Hepatocyte (in vitro differentiated cells): ENCODE results near the gene GNAT2. TPM values are rescaled to one million over a fixed set of nuclear protein-coding genes. Genes with fewer than 3 reads are reported as not detected.

ENCODE experiments used
- DNase-seq: peaks from one replicate; pipeline ENCODE4 v3.0.0-alpha.2; 2016; ENCODE audit warnings: low spot score
- H2AFZ ChIP-seq: fragments of 200-600 bp; sonication (generic); 2 replicates; pipeline ENCODE4 v1.6.0; 2016; ENCODE audit warnings: antibody characterized with exemption, mild to moderate bottlenecking
- H3K27ac ChIP-seq: fragments of 200-600 bp; sonication (generic); 2 replicates; pipeline ENCODE4 v1.5.1; 2016; ENCODE audit warnings: mild to moderate bottlenecking
- H3K27me3 ChIP-seq: fragments of 200-600 bp; sonication (generic); 2 replicates; pipeline ENCODE4 v1.6.1; 2016
- H3K36me3 ChIP-seq: fragments of 200-600 bp; sonication (generic); replicated peaks from 2 replicates; pipeline ENCODE4 v1.5.1; 2016; ENCODE audit warnings: low read depth; ENCODE audit not compliant: insufficient read depth
- H3K4me1 ChIP-seq: fragments of 200-600 bp; sonication (generic); 2 replicates; pipeline ENCODE4 v1.5.1; 2016; ENCODE audit warnings: mild to moderate bottlenecking, moderate library complexity; ENCODE audit not compliant: insufficient read depth
- H3K4me2 ChIP-seq: fragments of 200-600 bp; sonication (generic); 2 replicates; pipeline ENCODE4 v1.6.0; 2016
- H3K4me3 ChIP-seq: fragments of 200-600 bp; sonication (generic); 2 replicates; pipeline ENCODE4 v1.5.1; 2016; ENCODE audit warnings: mild to moderate bottlenecking
- H3K79me2 ChIP-seq: fragments of 200-600 bp; sonication (generic); 2 replicates; pipeline ENCODE4 v1.6.0; 2017; ENCODE audit warnings: mild to moderate bottlenecking
- H3K9me2 ChIP-seq: fragments of 200-600 bp; sonication (generic); replicated peaks from 2 replicates; pipeline ENCODE4 v1.6.0; 2017; ENCODE audit warnings: mild to moderate bottlenecking; ENCODE audit not compliant: insufficient read depth
- H3K9me3 ChIP-seq: fragments of 200-600 bp; sonication (generic); 2 replicates; pipeline ENCODE4 v1.5.1; 2016; ENCODE audit warnings: low read depth, mild to moderate bottlenecking
- H4K20me1 ChIP-seq: fragments of 200-600 bp; sonication (generic); 2 replicates; pipeline ENCODE4 v1.6.0; 2016; ENCODE audit warnings: mild to moderate bottlenecking; ENCODE audit not compliant: insufficient read depth, poor library complexity, severe bottlenecking
- CTCF ChIP-seq: fragments of 200-600 bp; sonication (generic); IDR thresholded peaks from 2 replicates; pipeline ENCODE4 v1.5.1; 2016; ENCODE audit warnings: antibody characterized with exemption, mild to moderate bottlenecking; ENCODE audit not compliant: poor library complexity
- EZH2 ChIP-seq: fragments of 200-600 bp; sonication (generic); IDR thresholded peaks from 2 replicates; pipeline ENCODE4 v1.6.1; 2016; ENCODE audit warnings: antibody characterized with exemption, mild to moderate bottlenecking, borderline replicate concordance
- EZH2phosphoT487 ChIP-seq: fragments of 200-600 bp; sonication (generic); IDR thresholded peaks from one replicate; pipeline ENCODE4 v1.6.1; 2018; ENCODE audit warnings: antibody characterized with exemption, mild to moderate bottlenecking, low read depth, moderate library complexity; ENCODE audit not compliant: unreplicated experiment, severe bottlenecking
- WGBS: methylation state at CpG from one replicate; pipeline ENCODE4 v1.1.6; 2016; ENCODE audit warnings: low lambda C conversion rate; ENCODE audit errors: missing lambda C conversion rate; 5-methylcytosine and 5-hydroxymethylcytosine counted together
- polyA plus RNA-seq: library from polyadenylated mRNA; unstranded; fragments of >200 nt; fragmentation: Nextera tagmentation; extraction: Ambion mirVana; gene quantifications from 2 replicates; pipeline ENCODE4 v1.2.1, GENCODE V29; 2016
- total RNA-seq: library from RNA; depleted of rRNA; stranded (reverse); fragments of >200 nt; gene quantifications from 2 replicates; pipeline ENCODE4 v1.2.3, GENCODE V29; 2014

The GNAT2 gene
- total and polyA plus RNA-seq, 2 experiments from 2014 or later = 0.18 TPM; not detected in 1

- Histone ChIP-seq H3K4me3 (no peak overlapping the region), H3K27me3 (no peaks in the 10 kb centered on the region), H3K4me1 (peaks cover 19% of the 10 kb centered on the region), H3K9me3 (no peaks in the 10 kb centered on the region), H3K9me2 (no peaks in the 10 kb centered on the region), H3K36me3 (no peaks in the 10 kb centered on the region), H2AFZ (no peak overlapping the region), H3K27ac (no peak overlapping the region), H4K20me1 (peaks cover 28% of the 10 kb centered on the region), H3K4me2 (no peak overlapping the region), H3K79me2 (peaks cover 23% of the 10 kb centered on the region)
- no peak for TF ChIP-seq EZH2phosphoT487
- no peak for TF ChIP-seq EZH2
- no peak for TF ChIP-seq CTCF
- 97% methylated on average over 23 of the region's 23 CpGs for WGBS
- no peak for DNase-seq
These were observed 8.4 kb upstream of the GNAT2 start for GRCh38 chr1:109627692-109628399.

- no peaks in the 10 kb centered on the region for H3K9me2 ChIP-seq
- DNase-seq = no peak
- TF ChIP-seq CTCF (no peak), EZH2 (no peak)
- H3K4me1 ChIP-seq = peaks cover 20% of the 10 kb centered on the region
- no peaks in the 10 kb centered on the region for H3K27me3 ChIP-seq
- peaks cover 33% of the 10 kb centered on the region for H3K79me2 ChIP-seq
- H3K27ac ChIP-seq = no peak overlapping the region
- H4K20me1 ChIP-seq = peaks cover 38% of the 10 kb centered on the region
- no peak overlapping the region for H3K4me2 ChIP-seq
- no peak overlapping the region for H3K4me3 ChIP-seq
- no peaks in the 10 kb centered on the region for H3K36me3 ChIP-seq
- H3K9me3 ChIP-seq = no peaks in the 10 kb centered on the region
- H2AFZ ChIP-seq = no peak overlapping the region
- WGBS = 97% methylated on average over 21 of the region's 21 CpGs
These were observed 7.4 kb upstream of the GNAT2 start for GRCh38 chr1:109626682-109627408.

GRCh38 chr1:109625601-109626560, 6.5 kb upstream of the GNAT2 start:
- Histone ChIP-seq H3K79me2 (peaks cover 42% of the 10 kb centered on the region), H3K4me1 (peaks cover 20% of the 10 kb centered on the region), H3K36me3 (no peaks in the 10 kb centered on the region), H3K9me3 (no peaks in the 10 kb centered on the region), H3K27ac (no peak overlapping the region), H3K27me3 (no peaks in the 10 kb centered on the region), H3K4me3 (no peak overlapping the region), H3K4me2 (no peak overlapping the region), H4K20me1 (peaks cover 47% of the 10 kb centered on the region), H3K9me2 (no peaks in the 10 kb centered on the region), H2AFZ (no peak overlapping the region)
- no peak for DNase-seq
- 89% methylated on average over 31 of the region's 32 CpGs for WGBS
- TF ChIP-seq CTCF (no peak), EZH2 (no peak), EZH2phosphoT487 (no peak)
